Cardiac fibroblast (primary cell): ENCODE data around the gene GDF11.

ENCODE experiments used
- DNase-seq, 2 donors: peaks; one replicate each; pipeline versions ENCODE4 v3.0.0 to v3.0.0-alpha.2; 2010; ENCODE audit warnings: low read depth in 2 of 2
- H3K4me3 ChIP-seq, 2 donors: replicated peaks in 1 of 2; 1 replicate in 1 of 2; 2 replicates in 1 of 2; pipeline ENCODE4 v1.5.1; 2011; ENCODE audit warnings: low read depth in 2 of 2, low read length in 2 of 2, mild to moderate bottlenecking in 2 of 2, moderate library complexity in 1 of 2
- TF ChIP-seq, protein P1 (sequence below): IDR thresholded peaks from one replicate; pipeline ENCODE4 v1.5.1; 2011; ENCODE audit warnings: low read depth, mild to moderate bottlenecking, low read length, inconsistent platforms

The GDF11 gene

DNA sequence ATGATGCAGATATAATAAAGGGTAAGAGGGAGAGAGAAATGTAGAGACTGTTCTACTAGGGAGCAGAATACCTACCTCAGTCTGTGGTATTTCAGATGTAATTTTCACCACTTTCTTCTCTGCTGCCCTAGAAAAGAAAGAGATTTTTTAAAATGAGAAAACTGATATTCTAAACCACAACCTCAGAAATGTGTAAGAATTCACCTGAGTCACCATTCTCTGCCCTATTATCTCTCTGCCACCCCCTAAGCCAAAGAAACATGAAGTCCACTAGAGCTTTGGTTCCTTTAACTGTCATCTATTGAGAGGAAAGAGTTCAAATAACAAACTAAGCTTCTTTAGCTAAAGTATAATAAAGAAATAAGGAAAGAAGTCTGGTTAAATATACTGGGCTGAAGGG, 53.0 kb downstream of the GDF11 start:
- DNase-seq = no peak

GRCh38 chr12:55797068-55797467, 54.1 kb downstream of the GDF11 start:
- TF ChIP-seq, protein P1, sequence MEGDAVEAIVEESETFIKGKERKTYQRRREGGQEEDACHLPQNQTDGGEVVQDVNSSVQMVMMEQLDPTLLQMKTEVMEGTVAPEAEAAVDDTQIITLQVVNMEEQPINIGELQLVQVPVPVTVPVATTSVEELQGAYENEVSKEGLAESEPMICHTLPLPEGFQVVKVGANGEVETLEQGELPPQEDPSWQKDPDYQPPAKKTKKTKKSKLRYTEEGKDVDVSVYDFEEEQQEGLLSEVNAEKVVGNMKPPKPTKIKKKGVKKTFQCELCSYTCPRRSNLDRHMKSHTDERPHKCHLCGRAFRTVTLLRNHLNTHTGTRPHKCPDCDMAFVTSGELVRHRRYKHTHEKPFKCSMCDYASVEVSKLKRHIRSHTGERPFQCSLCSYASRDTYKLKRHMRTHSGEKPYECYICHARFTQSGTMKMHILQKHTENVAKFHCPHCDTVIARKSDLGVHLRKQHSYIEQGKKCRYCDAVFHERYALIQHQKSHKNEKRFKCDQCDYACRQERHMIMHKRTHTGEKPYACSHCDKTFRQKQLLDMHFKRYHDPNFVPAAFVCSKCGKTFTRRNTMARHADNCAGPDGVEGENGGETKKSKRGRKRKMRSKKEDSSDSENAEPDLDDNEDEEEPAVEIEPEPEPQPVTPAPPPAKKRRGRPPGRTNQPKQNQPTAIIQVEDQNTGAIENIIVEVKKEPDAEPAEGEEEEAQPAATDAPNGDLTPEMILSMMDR = peak; percentile 55
- peak; percentile 66 to 75 for DNase-seq
- H3K4me3 ChIP-seq = no peak overlapping the region

More for the DNA sequence above, 53.0 kb downstream of the GDF11 start:
- H3K4me3 ChIP-seq = no peak overlapping the region
- TF ChIP-seq, protein P1 = no peak

- TF ChIP-seq, protein P1 = no peak
- H3K4me3 ChIP-seq = no peak overlapping the region
- DNase-seq = no peak
Measured at GRCh38 chr12:55797550-55797949, 54.6 kb downstream of the GDF11 start.
